Hepatocyte (in vitro differentiated cells): Measurements from ENCODE around the gene LMOD1.

Experiments used
- CTCF ChIP-seq: fragments of 200-600 bp; sonication (generic); IDR thresholded peaks from 2 replicates; pipeline ENCODE4 v1.5.1; 2016; ENCODE audit warnings: antibody characterized with exemption, mild to moderate bottlenecking; ENCODE audit not compliant: poor library complexity
- EZH2 ChIP-seq: fragments of 200-600 bp; sonication (generic); IDR thresholded peaks from 2 replicates; pipeline ENCODE4 v1.6.1; 2016; ENCODE audit warnings: antibody characterized with exemption, mild to moderate bottlenecking, borderline replicate concordance

DNA sequence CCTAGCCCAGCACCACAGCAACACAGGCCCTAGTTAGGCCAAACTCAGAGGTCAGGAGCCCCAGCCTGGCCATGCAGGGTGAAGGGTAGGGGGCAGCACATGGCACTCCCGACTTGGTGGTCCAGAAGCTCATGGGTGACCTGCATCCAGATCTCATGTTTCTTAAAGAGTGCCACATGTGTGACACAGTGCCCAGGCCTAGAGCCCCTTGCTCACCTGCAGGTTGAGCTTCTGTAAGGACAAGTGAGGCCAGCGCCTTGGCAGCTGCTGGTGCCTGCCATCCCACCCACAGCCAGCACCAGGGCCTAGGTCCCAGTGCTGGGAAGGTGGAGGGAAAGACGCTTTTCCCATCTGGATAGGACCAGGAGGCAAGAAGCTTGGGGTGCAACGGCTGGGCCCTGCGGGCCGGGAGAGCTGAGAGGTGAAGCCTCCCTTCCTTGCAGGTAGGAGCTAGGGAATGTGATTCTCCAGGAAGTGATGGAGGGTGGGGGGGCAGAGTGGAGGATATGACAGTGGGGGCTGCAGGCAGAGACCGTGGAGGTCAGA lies 51.2 kb downstream of the LMOD1 start:
- TF ChIP-seq EZH2 (no peak), CTCF (no peak)
